ENCODE data around the gene NAALADL2. TPM values are rescaled to one million over a fixed set of nuclear protein-coding genes. Genes with fewer than 3 reads are reported as not detected.
"Not testable (repeated sequence)": the region's sequence is repeated elsewhere in the genome, so short reads cannot be mapped to it uniquely, and the experiment has no call there.

NAALADL2 gene
- total and polyA plus RNA-seq, 2 donors = 0.68 to 4.9 TPM

GRCh38 chr3:175132706-175133105, 273.6 kb downstream of the NAALADL2 start:
- not testable (repeated sequence) for H3K4me3 ChIP-seq (ENCODE audit: low read length in 2 of 2); H3K27ac ChIP-seq (ENCODE audit: low read depth in 1 of 2, low read length in 1 of 2); DNase-seq (ENCODE audit: low read depth in 6 of 9, low spot score in 9 of 9); H3K9me3 ChIP-seq (ENCODE audit: control insufficient read depth in 2 of 2, insufficient read depth in 1 of 2, low read length in 1 of 2); H3K36me3 ChIP-seq (ENCODE audit: control insufficient read depth in 2 of 2, insufficient read depth in 2 of 2, low read length in 1 of 2); H3K27me3 ChIP-seq (ENCODE audit: control insufficient read depth in 2 of 2, insufficient read depth in 1 of 2, low read length in 1 of 2); H3K4me1 ChIP-seq (ENCODE audit: control insufficient read depth in 2 of 2, insufficient read depth in 2 of 2, low read length in 2 of 2)
- 93% methylated on average over 28 of the region's 28 CpGs for WGBS

DNA sequence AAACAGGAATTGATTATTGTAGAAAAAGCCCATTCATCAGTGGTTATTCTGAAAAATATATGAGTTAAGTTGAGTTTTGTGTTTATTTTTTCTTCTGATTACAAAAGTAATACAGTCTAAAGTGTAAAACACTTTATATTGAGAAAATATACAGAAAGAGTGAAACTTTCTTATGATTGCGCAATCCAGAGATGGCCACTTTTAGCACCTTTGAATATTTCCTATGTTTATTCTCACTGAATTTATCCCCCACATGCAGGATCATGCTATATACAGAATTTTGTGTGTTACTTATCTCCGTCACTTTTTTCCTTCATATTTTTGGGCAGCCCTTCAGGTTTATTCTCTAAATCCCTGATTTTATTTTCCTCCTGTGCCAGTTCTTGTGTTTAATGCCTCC, 285.2 kb downstream of the NAALADL2 start:
- DNase-seq (ENCODE audit: low read depth in 6 of 9, low spot score in 9 of 9) = no peak
- Histone ChIP-seq H3K36me3 (ENCODE audit: control insufficient read depth in 2 of 2, insufficient read depth in 2 of 2, low read length in 1 of 2) (no peaks in the 10 kb centered on the region), H3K4me3 (ENCODE audit: low read length in 2 of 2) (no peak overlapping the region), H3K27ac (ENCODE audit: low read depth in 1 of 2, low read length in 1 of 2) (no peak overlapping the region), H3K4me1 (ENCODE audit: control insufficient read depth in 2 of 2, insufficient read depth in 2 of 2, low read length in 2 of 2) (no peaks in the 10 kb centered on the region), H3K27me3 (ENCODE audit: control insufficient read depth in 2 of 2, insufficient read depth in 1 of 2, low read length in 1 of 2) (no peaks in the 10 kb centered on the region), H3K9me3 (ENCODE audit: control insufficient read depth in 2 of 2, insufficient read depth in 1 of 2, low read length in 1 of 2) (no peaks in the 10 kb centered on the region)
- 96% methylated on average over 2 of the region's 2 CpGs for WGBS

DNA sequence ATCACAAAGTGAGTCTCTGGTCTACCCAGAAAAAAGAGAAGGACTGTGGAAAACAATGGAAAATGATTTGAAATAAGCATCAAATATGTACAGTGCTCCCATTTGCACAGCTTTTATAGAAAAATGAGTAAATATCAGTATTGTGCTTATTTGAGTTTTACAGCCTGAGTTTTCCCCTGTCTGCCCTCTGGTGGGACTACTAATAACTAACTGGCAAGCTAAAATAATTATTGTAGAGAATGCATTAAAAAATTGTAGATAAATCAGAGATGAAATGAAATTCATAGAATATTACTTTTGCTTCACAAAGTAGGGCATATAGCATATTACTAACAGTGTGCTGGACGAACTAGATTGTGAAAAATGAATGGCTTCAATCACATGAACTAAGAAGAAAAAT, 287.1 kb downstream of the NAALADL2 start:
- peaks cover 0 to 3% of the 10 kb centered on the region in 2 donors for H3K4me1 ChIP-seq (ENCODE audit: control insufficient read depth in 2 of 2, insufficient read depth in 2 of 2, low read length in 2 of 2)
- H3K27ac ChIP-seq (ENCODE audit: low read depth in 1 of 2, low read length in 1 of 2) = no peak overlapping the region
- WGBS = 95% methylated on average over 1 of the region's 1 CpG
- no peaks in the 10 kb centered on the region for H3K9me3 ChIP-seq (ENCODE audit: control insufficient read depth in 2 of 2, insufficient read depth in 1 of 2, low read length in 1 of 2)
- DNase-seq (ENCODE audit: low read depth in 6 of 9, low spot score in 9 of 9) = no peak
- no peak overlapping the region for H3K4me3 ChIP-seq (ENCODE audit: low read length in 2 of 2)
- H3K27me3 ChIP-seq (ENCODE audit: control insufficient read depth in 2 of 2, insufficient read depth in 1 of 2, low read length in 1 of 2) = no peaks in the 10 kb centered on the region
- H3K36me3 ChIP-seq (ENCODE audit: control insufficient read depth in 2 of 2, insufficient read depth in 2 of 2, low read length in 1 of 2) = no peaks in the 10 kb centered on the region

GRCh38 chr3:175149675-175150074, 290.5 kb downstream of the NAALADL2 start:
- WGBS = 5% methylated on average over 4 of the region's 4 CpGs
- no peaks in the 10 kb centered on the region for H3K36me3 ChIP-seq (ENCODE audit: control insufficient read depth in 2 of 2, insufficient read depth in 2 of 2, low read length in 1 of 2)
- peak in 7 of 9 donors; percentile 8 to 72 (median 29) for DNase-seq (ENCODE audit: low read depth in 6 of 9, low spot score in 9 of 9)

DNA sequence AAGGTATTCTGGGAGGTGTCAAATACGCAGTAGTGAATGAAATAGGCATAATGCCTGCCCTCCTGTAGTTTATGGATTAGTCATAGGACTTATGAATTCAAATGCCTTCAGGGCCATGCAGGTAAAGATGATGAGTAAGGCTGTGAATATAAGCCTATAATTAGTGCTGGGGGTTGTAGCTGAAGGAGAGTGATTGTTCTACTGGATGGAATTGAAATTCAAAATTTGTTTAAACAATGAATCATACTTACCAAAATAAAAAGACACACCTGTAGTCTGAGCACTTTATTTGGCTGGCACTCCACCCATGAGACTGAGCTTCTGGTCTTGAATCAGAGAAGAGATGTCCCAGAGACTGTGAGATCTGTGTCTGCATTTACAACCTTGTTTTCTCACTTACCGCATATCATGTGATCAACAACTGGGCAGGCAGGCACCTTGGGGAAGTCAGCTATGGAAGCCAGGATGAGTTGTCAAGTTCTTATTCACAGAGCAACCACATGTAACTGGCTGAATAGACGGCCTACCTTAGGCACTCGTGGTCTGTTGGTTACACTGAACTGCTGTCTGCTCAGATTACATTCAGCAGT, 291.8 kb downstream of the NAALADL2 start:
- no peak overlapping the region for H3K4me3 ChIP-seq (ENCODE audit: low read length in 2 of 2)
- peaks cover 0 to 3% of the 10 kb centered on the region in 2 donors for H3K4me1 ChIP-seq (ENCODE audit: control insufficient read depth in 2 of 2, insufficient read depth in 2 of 2, low read length in 2 of 2)
- H3K9me3 ChIP-seq (ENCODE audit: control insufficient read depth in 2 of 2, insufficient read depth in 1 of 2, low read length in 1 of 2) = no peaks in the 10 kb centered on the region
- WGBS = 70% methylated on average over 4 of the region's 4 CpGs
- H3K36me3 ChIP-seq (ENCODE audit: control insufficient read depth in 2 of 2, insufficient read depth in 2 of 2, low read length in 1 of 2) = no peaks in the 10 kb centered on the region
- peak in 1 of 9 donors; percentile 9 for DNase-seq (ENCODE audit: low read depth in 6 of 9, low spot score in 9 of 9)
- H3K27ac ChIP-seq (ENCODE audit: low read depth in 1 of 2, low read length in 1 of 2) = no peak overlapping the region
- H3K27me3 ChIP-seq (ENCODE audit: control insufficient read depth in 2 of 2, insufficient read depth in 1 of 2, low read length in 1 of 2) = no peaks in the 10 kb centered on the region

More at GRCh38 chr3:175149675-175150074, 290.5 kb downstream of the NAALADL2 start:
- Histone ChIP-seq H3K4me3 (ENCODE audit: low read length in 2 of 2) (no peak overlapping the region), H3K4me1 (ENCODE audit: control insufficient read depth in 2 of 2, insufficient read depth in 2 of 2, low read length in 2 of 2) (peaks cover 0 to 3% of the 10 kb centered on the region in 2 donors), H3K27ac (ENCODE audit: low read depth in 1 of 2, low read length in 1 of 2) (no peak overlapping the region), H3K9me3 (ENCODE audit: control insufficient read depth in 2 of 2, insufficient read depth in 1 of 2, low read length in 1 of 2) (no peaks in the 10 kb centered on the region), H3K27me3 (ENCODE audit: control insufficient read depth in 2 of 2, insufficient read depth in 1 of 2, low read length in 1 of 2) (no peaks in the 10 kb centered on the region)

DNA sequence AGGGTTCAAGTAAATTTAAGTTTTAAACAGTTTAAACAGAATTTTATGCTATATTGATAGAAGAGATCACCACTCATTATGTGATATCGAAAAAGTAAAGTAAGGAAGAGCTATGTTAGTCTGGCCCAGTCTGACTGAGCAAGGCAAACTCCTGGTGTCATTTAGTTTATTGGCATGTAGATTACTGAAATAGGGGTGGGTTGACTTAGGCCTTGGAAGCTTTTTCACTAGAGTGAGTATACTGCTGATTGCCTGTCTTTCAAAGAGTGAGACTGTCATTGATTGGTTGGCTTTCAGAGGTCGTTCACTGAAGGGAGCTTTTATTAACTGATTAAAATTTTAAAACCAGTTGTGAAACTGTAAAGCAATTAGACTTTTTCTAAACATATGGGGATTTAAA, 294.5 kb downstream of the NAALADL2 start:
- H3K27me3 ChIP-seq (ENCODE audit: control insufficient read depth in 2 of 2, insufficient read depth in 1 of 2, low read length in 1 of 2) = no peaks in the 10 kb centered on the region
- no peak overlapping the region for H3K27ac ChIP-seq (ENCODE audit: low read depth in 1 of 2, low read length in 1 of 2)
- WGBS = 95% methylated on average over 2 of the region's 2 CpGs
- no peak for DNase-seq (ENCODE audit: low read depth in 6 of 9, low spot score in 9 of 9)
- H3K36me3 ChIP-seq (ENCODE audit: control insufficient read depth in 2 of 2, insufficient read depth in 2 of 2, low read length in 1 of 2) = no peaks in the 10 kb centered on the region
- H3K4me1 ChIP-seq (ENCODE audit: control insufficient read depth in 2 of 2, insufficient read depth in 2 of 2, low read length in 2 of 2) = peaks cover 0 to 3% of the 10 kb centered on the region in 2 donors
- H3K4me3 ChIP-seq (ENCODE audit: low read length in 2 of 2) = no peak overlapping the region
- H3K9me3 ChIP-seq (ENCODE audit: control insufficient read depth in 2 of 2, insufficient read depth in 1 of 2, low read length in 1 of 2) = no peaks in the 10 kb centered on the region

DNA sequence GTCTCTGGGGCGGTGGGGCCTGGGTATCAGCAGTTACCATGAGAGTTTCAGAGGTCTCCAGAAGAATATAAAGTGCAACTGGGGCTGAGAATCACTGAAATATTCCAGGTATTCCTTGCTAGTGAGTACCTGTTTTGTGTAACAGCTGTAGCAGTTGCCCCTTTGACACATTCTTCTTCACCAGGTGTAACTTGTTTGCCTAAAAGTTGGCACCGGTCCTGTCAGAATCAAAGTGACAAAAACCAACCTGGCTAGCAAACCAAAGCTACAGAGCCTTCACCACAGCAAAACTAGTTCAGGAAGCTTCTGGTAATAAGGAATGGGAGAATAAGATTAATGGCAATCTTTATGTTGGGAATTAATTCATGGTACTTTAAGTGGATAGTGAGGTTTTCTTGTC, 296.0 kb downstream of the NAALADL2 start:
- no peaks in the 10 kb centered on the region for H3K36me3 ChIP-seq (ENCODE audit: control insufficient read depth in 2 of 2, insufficient read depth in 2 of 2, low read length in 1 of 2)
- no peaks in the 10 kb centered on the region for H3K9me3 ChIP-seq (ENCODE audit: control insufficient read depth in 2 of 2, insufficient read depth in 1 of 2, low read length in 1 of 2)
- no peaks in the 10 kb centered on the region for H3K27me3 ChIP-seq (ENCODE audit: control insufficient read depth in 2 of 2, insufficient read depth in 1 of 2, low read length in 1 of 2)
- no peak for DNase-seq (ENCODE audit: low read depth in 6 of 9, low spot score in 9 of 9)
- WGBS = 97% methylated on average over 2 of the region's 2 CpGs
- H3K4me1 ChIP-seq (ENCODE audit: control insufficient read depth in 2 of 2, insufficient read depth in 2 of 2, low read length in 2 of 2) = peaks cover 0 to 3% of the 10 kb centered on the region in 2 donors
- H3K27ac ChIP-seq (ENCODE audit: low read depth in 1 of 2, low read length in 1 of 2) = no peak overlapping the region
- H3K4me3 ChIP-seq (ENCODE audit: low read length in 2 of 2) = no peak overlapping the region

DNA sequence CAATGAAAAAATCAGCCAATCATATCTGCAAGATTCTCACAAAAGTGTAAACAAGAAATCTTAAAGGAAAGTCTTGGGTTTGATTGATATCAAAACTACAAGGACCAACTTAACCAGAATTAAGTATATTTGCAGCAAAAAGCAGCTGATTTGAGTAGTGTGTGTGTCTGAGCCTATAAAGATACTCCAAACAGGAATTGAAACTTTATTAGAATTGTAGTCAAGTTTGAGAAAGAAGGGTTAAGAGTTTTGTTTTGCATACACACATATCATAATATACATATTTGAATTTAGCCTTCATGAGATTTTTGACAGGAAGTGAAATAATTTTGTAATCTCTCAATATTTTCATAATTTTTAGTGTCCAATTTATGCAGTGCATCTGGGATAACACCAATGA, 300.1 kb downstream of the NAALADL2 start:
- Histone ChIP-seq H3K4me1 (ENCODE audit: control insufficient read depth in 2 of 2, insufficient read depth in 2 of 2, low read length in 2 of 2) (no peaks in the 10 kb centered on the region), H3K36me3 (ENCODE audit: control insufficient read depth in 2 of 2, insufficient read depth in 2 of 2, low read length in 1 of 2) (no peaks in the 10 kb centered on the region), H3K27ac (ENCODE audit: low read depth in 1 of 2, low read length in 1 of 2) (no peak overlapping the region), H3K4me3 (ENCODE audit: low read length in 2 of 2) (no peak overlapping the region), H3K27me3 (ENCODE audit: control insufficient read depth in 2 of 2, insufficient read depth in 1 of 2, low read length in 1 of 2) (no peaks in the 10 kb centered on the region), H3K9me3 (ENCODE audit: control insufficient read depth in 2 of 2, insufficient read depth in 1 of 2, low read length in 1 of 2) (no peaks in the 10 kb centered on the region)
- no peak for DNase-seq (ENCODE audit: low read depth in 6 of 9, low spot score in 9 of 9)

DNA sequence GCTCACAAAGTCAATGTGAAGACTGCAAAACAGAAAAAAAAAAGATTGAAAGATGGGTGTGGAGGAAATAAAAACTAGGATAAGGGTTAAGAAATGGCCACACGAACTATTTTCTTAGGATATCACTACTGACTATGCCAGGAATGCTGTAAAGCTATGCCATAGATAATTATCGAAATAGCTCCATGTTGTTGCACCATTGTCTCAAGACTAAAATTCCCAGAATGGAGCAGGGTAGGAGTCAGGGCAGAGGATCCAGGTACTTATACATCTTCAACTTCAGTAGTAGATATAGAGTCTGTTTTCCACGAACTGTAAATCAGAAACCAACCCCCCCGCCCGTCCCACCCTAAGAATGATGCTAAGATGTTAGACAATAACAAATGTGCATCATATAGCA, 302.2 kb downstream of the NAALADL2 start:
- Histone ChIP-seq H3K9me3 (ENCODE audit: control insufficient read depth in 2 of 2, insufficient read depth in 1 of 2, low read length in 1 of 2) (no peaks in the 10 kb centered on the region), H3K36me3 (ENCODE audit: control insufficient read depth in 2 of 2, insufficient read depth in 2 of 2, low read length in 1 of 2) (no peaks in the 10 kb centered on the region), H3K27me3 (ENCODE audit: control insufficient read depth in 2 of 2, insufficient read depth in 1 of 2, low read length in 1 of 2) (no peaks in the 10 kb centered on the region), H3K4me1 (ENCODE audit: control insufficient read depth in 2 of 2, insufficient read depth in 2 of 2, low read length in 2 of 2) (no peaks in the 10 kb centered on the region), H3K27ac (ENCODE audit: low read depth in 1 of 2, low read length in 1 of 2) (no peak overlapping the region), H3K4me3 (ENCODE audit: low read length in 2 of 2) (no peak overlapping the region)
- WGBS = 96% methylated on average over 5 of the region's 5 CpGs
- no peak for DNase-seq (ENCODE audit: low read depth in 6 of 9, low spot score in 9 of 9)

Measured in thymus (tissue), 11 donors.